HG03097 (cell line): ENCODE data around the gene ORMDL1.
"Not testable (repeated sequence)": the region's sequence is repeated elsewhere in the genome, so short reads cannot be mapped to it uniquely, and the experiment has no call there.

Experiments used
- ATAC-seq: cut with Tn5 transposase; IDR thresholded peaks from one replicate; pipeline ENCODE4 v1.9.1; 2021; ENCODE audit not compliant: unreplicated experiment, low FRiP score

The ORMDL1 gene

DNA sequence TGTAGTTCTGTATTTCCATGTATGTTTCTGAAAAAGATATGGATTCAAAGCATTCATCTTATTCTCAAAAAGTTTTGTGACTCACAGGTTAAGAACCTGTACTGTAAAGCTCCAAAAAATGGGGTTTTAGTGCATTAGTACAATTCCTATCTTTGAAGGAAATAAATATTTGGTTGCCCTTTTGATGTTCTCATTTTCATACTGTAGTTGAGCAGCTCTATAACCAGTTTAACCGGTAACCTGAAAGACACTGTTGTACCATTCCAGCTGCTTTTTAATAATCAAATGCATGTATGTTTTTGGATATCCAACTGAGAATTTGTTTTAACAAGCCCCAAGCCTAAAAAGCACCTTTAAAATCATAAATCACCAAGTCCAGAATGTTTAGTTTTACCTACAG is 11.9 kb downstream of the ORMDL1 start:
- ATAC-seq, result no peak

DNA sequence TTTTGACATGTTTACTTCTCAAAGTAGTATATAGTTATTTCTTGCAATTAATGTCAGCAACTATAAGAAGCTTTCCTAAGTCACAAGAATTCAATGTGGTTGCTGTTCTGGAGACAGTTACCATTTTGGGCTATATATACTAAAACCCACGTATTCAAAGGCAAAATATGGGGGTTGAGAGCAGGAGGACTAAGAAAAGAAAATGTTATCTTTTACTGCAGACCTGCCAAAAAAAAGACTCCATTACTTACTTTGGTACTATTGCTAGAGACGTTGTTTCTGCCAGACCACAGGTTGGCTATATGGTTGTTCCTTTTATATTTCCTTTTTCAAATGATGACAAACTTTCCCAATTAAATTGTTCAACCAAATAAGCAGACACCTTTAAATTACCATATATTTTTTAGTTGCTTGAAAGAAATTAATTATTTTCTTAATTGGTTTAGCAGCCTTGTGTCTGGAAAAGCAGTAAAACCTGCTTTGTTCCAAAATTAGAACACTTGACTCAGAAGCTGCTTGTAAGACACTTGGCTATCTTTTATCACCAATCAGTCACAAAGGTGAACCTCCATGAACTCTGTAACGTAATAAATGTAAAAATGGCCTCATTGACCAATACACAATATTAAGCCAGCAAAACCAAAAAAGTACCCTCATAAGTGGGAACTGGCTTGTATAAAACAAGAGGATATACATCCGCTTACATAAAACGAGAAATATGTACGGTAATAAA is 13.4 kb downstream of the ORMDL1 start:
- no peak for ATAC-seq

GRCh38 chr2:189763908-189764661 is 20.1 kb downstream of the ORMDL1 start:
- ATAC-seq, result no peak

DNA sequence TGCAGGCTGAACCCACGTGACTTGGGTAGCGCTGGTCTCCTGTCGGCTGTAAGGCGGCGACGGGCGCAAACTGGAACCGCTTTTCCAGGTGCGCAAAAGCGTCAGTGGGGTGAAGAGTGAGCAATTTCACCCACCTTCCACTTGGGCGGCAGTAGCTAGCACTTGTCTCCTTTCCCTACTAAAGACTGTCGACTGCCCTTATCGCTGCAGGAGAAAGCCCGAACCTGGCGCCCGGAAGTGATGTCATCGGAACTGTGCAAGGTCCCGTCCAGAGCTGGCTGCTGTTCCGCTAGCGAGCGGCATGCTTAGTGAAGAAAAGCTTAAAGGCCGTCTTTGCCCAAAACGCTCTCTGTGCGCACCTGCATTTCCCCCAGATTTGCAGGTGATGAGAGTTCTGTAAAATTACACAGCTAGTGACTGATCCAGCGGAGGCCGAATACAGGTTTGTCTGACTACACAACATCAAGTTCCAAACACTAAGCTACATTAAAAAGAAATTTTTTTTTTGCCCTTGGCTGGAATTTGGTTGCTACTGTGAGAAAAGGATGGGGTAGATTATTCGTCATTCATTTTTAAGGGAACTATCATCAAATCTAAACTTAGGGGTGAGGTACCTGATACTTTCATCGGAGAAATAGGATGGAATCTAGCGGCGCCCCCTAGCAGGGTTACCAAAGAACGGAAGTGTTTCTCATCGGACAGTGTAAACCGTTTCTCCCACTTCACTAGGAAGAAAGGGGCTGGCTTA is 21.4 kb downstream of the ORMDL1 start, which contains the start of gene OSGEPL1:
Gene OSGEPL1 (minus strand): TSS at position 242 of the 748 bp plus-strand sequence. CDS start 1,152 bp downstream, outside the sequence.
- ATAC-seq, result peak; percentile 95

DNA sequence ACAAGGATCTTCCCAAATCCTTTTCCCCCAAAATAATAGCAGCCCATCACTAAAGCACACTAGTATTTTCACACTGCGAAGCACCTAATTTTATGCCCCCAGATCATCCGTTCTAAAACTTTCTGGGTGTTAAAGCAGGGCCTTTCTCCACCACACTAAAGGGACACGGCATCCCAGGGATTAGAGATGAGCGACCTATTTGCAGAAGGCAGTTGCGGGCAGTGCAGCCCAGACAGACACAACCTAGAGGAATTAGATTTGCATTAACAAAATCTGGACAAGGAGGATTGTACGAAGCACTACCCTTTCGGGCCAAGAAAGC is 21.9 kb downstream of the ORMDL1 start:
- no peak for ATAC-seq

- not testable (repeated sequence) for ATAC-seq
These were observed 24.0 kb downstream of the ORMDL1 start for GRCh38 chr2:189760154-189760553.

DNA sequence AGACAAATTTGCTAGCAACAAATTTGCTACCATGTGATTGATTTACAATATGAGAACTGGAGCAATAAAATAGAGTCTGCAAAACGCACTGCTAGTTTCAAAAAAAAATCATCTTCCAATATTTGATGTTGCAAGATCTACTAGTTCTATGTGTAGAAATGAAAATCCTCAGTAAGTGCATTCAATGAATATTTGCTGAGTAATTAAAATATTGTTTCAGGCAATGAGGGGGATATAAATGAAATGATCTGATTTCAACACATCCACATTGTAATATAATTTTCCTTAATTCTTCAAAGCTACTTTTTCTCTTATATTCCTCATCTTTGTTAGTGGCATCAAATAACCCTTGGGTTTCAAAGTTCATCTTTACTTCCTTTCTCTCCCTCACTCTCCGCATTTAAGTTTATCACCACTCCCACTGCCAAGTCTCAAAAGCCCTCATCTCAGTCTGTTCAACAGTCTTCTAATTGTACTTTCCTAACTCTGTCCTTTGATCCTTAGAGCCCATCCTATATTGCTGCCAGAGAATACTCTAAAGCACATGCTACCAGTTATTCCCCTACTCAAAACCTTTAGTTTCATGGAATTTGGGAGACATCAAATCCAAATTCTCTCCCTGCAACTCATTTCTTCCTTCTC is 27.7 kb downstream of the ORMDL1 start:
- ATAC-seq, result no peak

DNA sequence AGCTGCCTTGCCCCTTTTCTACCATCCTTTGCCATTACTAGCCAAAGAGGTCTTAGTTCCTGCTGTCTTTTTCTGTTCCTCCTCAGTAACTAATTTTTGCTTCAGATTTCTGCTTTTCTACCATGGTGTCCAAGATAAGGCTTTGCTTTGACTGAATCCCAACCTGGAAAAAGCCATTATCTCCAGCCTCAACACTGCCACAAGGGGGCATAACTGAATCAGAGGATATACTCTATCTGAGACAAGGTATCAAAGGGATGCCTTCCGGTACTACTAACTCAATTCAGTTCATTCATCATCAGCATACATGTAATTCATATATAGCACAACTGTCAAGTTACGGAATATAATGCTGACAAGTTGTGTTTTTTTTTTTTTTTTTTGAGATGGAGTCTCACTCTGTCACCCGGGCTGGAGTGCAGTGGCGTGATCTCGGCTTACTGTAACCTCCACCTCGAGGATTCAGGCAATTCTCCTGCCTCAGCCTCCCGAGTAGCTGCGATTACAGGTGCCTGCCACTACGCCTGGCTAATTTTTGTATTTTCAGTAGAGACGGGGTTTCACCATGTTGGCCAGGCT is 33.0 kb downstream of the ORMDL1 start:
- no peak for ATAC-seq

DNA sequence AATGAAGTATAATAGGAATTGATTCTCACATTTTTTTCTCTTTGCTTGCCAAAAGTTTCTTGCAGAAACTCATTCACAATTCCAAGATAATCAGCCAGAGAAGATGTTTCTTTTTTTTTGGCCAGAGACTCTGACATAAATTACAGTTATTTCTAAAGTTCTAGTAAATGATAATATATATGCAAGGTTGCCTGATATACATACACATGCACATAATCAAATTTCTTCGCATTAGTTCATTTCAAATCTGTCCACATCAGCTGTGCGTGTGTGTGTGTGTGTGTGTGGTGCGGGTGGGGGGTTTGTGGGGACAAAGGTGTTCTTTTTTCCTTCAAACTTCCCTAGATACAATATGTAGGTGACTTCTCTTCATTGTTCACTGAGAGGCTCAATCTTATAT is 54.7 kb downstream of the ORMDL1 start:
- no peak for ATAC-seq

DNA sequence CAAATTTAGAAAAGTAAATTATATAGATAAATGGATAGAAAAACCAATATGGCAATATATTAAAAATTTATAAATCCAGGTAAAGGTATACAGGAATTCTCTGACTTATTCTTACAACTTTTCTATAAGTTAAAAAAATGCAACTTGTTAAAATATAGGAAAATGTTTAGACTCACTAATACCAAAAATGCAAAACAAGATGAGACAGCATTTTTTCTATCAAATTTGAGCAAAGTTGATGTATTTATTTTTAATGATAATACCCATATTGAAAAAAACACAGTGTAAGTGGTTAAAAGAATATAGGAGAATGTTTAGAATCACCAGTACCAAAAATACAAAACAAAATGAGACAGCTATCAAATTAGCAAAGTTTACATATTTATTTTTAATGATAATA is 57.3 kb downstream of the ORMDL1 start:
- no peak for ATAC-seq

DNA sequence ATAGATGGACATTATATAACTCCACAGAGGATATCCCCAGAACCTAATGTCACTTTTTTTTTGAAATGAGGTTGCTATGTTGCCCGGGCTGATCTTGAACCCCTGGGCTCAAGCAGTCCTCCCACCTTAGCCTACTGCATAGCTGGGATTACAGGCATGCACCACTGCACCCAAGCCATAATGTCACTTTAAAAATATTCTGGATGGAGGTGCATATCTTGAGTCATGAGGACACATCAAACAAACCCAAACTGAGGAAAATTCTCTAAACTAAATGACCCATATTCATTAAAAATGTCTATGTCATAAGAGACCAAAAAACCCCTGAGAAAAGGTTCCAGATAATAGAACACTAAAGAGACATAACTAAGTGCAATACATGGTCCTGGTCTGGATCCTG is 57.9 kb downstream of the ORMDL1 start:
- no peak for ATAC-seq

DNA sequence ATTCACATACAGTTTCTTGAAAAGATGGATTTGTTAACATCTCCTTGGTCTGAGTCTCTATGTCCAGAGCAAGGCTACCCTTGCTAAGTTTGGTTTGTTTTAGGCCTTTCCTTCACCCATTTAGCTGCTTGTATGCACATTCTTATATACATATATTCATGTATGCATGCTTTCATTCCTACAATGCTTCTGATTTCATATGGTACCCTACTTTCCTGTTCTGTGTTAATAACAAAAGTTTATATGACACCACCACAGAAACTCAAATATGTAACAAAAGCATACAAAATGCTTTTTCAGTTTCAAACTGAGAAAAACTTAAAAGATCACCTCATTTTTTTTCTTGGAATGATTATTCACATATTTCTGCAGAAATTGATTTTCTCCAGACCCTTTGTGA is 60.9 kb downstream of the ORMDL1 start:
- no peak for ATAC-seq
